Smooth muscle cell (in vitro differentiated cells): Measurements from ENCODE around the gene ZDHHC11. TPM values are rescaled to one million over a fixed set of nuclear protein-coding genes. Genes with fewer than 3 reads are reported as not detected.
"Not testable (repeated sequence)": the region's sequence is repeated elsewhere in the genome, so short reads cannot be mapped to it uniquely, and the experiment has no call there.

ENCODE experiments used
- DNase-seq: peaks from one replicate; lab custom pipeline; 2025; ENCODE audit not compliant: unreplicated experiment; lab: John Stamatoyannopoulos, UW
- H2AFZ ChIP-seq: fragments of 200-600 bp; sonication (generic); 2 replicates; pipeline ENCODE4 v1.6.0; 2016; ENCODE audit warnings: antibody characterized with exemption, low read depth, mild to moderate bottlenecking
- H3F3A ChIP-seq: fragments of 200-600 bp; sonication (generic); 2 replicates; pipeline ENCODE4 v1.6.0; 2017; ENCODE audit warnings: antibody characterized with exemption, low read depth
- H3K27ac ChIP-seq: fragments of 200-600 bp; sonication (generic); 2 replicates; pipeline ENCODE4 v1.5.1; 2016; ENCODE audit warnings: low read depth, mild to moderate bottlenecking
- H3K27me3 ChIP-seq: fragments of 200-600 bp; sonication (generic); 2 replicates; pipeline ENCODE4 v1.6.1; 2016; ENCODE audit warnings: low read depth, mild to moderate bottlenecking
- H3K36me3 ChIP-seq: fragments of 200-600 bp; sonication (generic); 2 replicates; pipeline ENCODE4 v1.5.1; 2016; ENCODE audit warnings: low read depth
- H3K4me1 ChIP-seq: fragments of 200-600 bp; sonication (generic); 2 replicates; pipeline ENCODE4 v1.5.1; 2016; ENCODE audit warnings: low read depth
- H3K4me2 ChIP-seq: fragments of 200-600 bp; sonication (generic); 2 replicates; pipeline ENCODE4 v1.6.0; 2016; ENCODE audit warnings: mild to moderate bottlenecking
- H3K4me3 ChIP-seq: fragments of 200-600 bp; sonication (generic); 2 replicates; pipeline ENCODE4 v1.5.1; 2016; ENCODE audit warnings: mild to moderate bottlenecking
- H3K79me2 ChIP-seq: fragments of 200-600 bp; sonication (generic); 2 replicates; pipeline ENCODE4 v1.6.0; 2016; ENCODE audit warnings: low read depth, mild to moderate bottlenecking
- H3K9ac ChIP-seq: fragments of 200-600 bp; sonication (generic); 2 replicates; pipeline ENCODE4 v1.6.0; 2016; ENCODE audit warnings: low read depth
- H3K9me3 ChIP-seq: fragments of 200-600 bp; sonication (generic); replicated peaks from 2 replicates; pipeline ENCODE4 v1.5.1; 2016; ENCODE audit warnings: low read depth
- H4K20me1 ChIP-seq: fragments of 200-600 bp; sonication (generic); 2 replicates; pipeline ENCODE4 v1.6.0; 2016; ENCODE audit warnings: low read depth
- CTCF ChIP-seq: fragments of 200-600 bp; sonication (generic); IDR thresholded peaks from 2 replicates; pipeline ENCODE4 v1.5.1; 2017; ENCODE audit warnings: borderline replicate concordance, mild to moderate bottlenecking, antibody characterized with exemption; ENCODE audit not compliant: insufficient read depth, poor library complexity, severe bottlenecking
- WGBS: methylation state at CpG from one replicate; pipeline ENCODE4 v1.1.7; 2016; ENCODE audit warnings: low lambda C conversion rate; 5-methylcytosine and 5-hydroxymethylcytosine counted together
- polyA plus RNA-seq: library from polyadenylated mRNA; unstranded; fragments of >200 nt; fragmentation: Nextera tagmentation; extraction: Ambion mirVana; gene quantifications from 2 replicates; pipeline ENCODE4 v1.2.1, GENCODE V29; 2016
- total RNA-seq: library from RNA; depleted of rRNA; stranded (reverse); fragments of >200 nt; gene quantifications from 2 replicates; pipeline ENCODE4 v1.2.3, GENCODE V29; 2014

The ZDHHC11 gene
- total and polyA plus RNA-seq, 2 experiments from 2014 or later: 1.7 to 4.8 TPM

DNA sequence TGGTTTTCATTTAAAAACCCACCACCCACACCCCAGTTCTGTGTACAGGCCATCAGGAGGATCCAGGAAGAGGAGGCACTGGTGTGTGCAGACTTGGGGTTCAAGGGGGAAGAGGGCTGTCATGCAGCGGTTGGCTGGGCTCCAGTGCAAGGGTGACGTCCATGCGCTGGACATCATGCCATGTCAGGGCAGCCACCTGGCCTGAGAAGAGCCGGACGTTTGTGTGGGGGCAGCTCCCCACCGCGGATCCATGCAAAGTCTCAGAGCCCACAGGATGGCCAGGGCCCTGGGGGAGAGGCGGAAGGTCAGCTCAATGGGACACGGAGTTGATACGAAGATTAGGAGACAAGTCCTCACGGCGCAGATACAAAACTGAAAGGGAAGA, 30.8 kb upstream of the ZDHHC11 start:
- H3F3A ChIP-seq: no peaks in the 10 kb centered on the region
- H3K36me3 ChIP-seq: peaks cover 5% of the 10 kb centered on the region
- H3K79me2 ChIP-seq: peaks cover 18% of the 10 kb centered on the region
- 98% methylated on average over 12 of the region's 12 CpGs for WGBS
- no peak overlapping the region for H3K27ac ChIP-seq
- no peaks in the 10 kb centered on the region for H3K9me3 ChIP-seq
- H3K27me3 ChIP-seq: no peaks in the 10 kb centered on the region
- peaks cover 40% of the 10 kb centered on the region for H4K20me1 ChIP-seq
- TF ChIP-seq CTCF: no peak
- no peak for DNase-seq
- no peak overlapping the region for H3K4me3 ChIP-seq
- no peak overlapping the region for H2AFZ ChIP-seq
- no peak overlapping the region for H3K9ac ChIP-seq
- no peaks in the 10 kb centered on the region for H3K4me1 ChIP-seq
- no peak overlapping the region for H3K4me2 ChIP-seq

DNA sequence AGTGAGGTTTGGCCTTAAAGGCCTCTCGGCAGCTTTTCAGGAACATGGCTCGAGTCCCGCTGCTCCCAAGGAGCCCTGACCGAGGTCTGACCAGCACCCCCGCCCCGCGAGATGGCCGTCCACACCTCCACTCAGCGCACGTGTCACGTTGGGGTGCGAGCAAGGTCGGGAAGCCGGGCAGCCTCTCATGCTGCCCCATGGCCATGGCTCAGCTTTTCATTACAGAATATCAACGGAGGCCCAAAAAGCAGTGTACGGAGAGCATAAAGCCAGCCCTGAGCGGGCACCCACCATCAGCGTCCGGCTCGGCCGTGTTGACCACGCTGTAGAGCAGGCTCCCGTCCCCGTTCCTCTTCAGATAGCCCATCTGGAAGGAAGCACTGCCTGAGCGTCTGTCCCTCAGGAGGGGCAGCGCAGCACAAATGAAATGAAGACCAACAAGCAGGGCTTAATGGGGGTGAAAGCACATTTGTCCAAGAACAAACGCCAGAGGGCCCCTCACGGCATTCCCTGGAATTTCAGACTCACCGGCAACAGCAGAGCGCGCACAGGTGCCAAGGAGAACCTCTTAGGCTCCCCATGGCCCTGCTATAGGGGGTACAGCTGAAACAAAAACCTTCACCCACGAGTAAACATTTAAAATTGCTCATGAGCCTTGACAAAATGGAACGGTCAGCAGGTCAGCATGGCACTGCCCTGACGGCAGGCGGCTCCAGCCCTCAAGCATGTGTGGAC, 30.2 kb upstream of the ZDHHC11 start:
- Histone ChIP-seq H3K27me3 (no peaks in the 10 kb centered on the region), H3F3A (no peaks in the 10 kb centered on the region), H3K4me1 (no peaks in the 10 kb centered on the region), H2AFZ (no peak overlapping the region), H3K36me3 (peaks cover 5% of the 10 kb centered on the region), H3K4me3 (no peak overlapping the region), H3K79me2 (peaks cover 18% of the 10 kb centered on the region), H3K4me2 (no peak overlapping the region), H4K20me1 (peaks cover 40% of the 10 kb centered on the region), H3K27ac (no peak overlapping the region), H3K9ac (no peak overlapping the region), H3K9me3 (no peaks in the 10 kb centered on the region)
- DNase-seq: no peak
- WGBS: 95% methylated on average over 35 of the region's 35 CpGs
- TF ChIP-seq CTCF: no peak

DNA sequence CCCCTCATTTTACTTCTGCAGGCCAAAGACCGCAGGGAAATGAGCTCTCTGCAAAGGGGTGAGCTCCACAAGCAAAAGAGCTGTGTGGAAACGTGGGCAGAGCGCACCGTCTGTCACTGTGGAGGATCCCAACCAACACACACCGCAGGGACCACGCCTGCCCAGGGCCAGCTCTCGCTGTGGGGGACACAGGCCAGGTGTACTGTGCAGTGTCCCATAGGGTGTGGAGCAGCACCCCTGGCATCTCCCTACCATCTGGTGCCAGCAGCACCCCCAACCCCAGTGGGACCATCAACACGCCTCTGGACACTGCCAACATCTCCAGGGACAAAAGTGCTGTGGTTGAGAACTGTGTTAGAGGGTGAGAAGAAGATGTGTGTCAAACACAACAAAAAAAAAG, 27.9 kb upstream of the ZDHHC11 start:
- peaks cover 14% of the 10 kb centered on the region for H3K79me2 ChIP-seq
- H3K36me3 ChIP-seq: not testable (repeated sequence)
- WGBS: no CpG with 5 or more reads among the region's 8 CpGs

DNA sequence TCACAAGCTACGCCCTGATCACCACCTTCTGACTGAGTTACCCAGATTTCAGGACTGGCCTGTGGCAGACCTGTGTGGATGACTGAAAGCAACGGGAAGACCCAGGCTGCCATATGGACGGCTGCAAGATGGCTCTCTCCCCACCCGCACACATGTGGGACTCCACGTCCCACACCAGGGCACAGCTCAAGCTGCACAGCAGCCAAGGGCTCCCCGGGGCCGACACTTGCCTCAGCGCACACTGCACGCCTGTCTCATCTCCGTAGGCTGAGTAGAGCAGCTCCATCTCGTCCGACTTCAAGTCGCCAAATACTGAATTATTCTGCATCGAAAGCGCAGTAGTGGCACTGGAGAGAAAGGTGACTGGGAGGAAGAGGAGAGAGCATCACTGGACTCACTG, 27.3 kb upstream of the ZDHHC11 start:
- Histone ChIP-seq H3K27ac (no peak overlapping the region), H4K20me1 (peaks cover 38% of the 10 kb centered on the region), H3K27me3 (no peaks in the 10 kb centered on the region), H2AFZ (no peak overlapping the region), H3K4me2 (no peak overlapping the region), H3K79me2 (peaks cover 9% of the 10 kb centered on the region), H3K4me3 (no peak overlapping the region), H3K9me3 (no peaks in the 10 kb centered on the region), H3K4me1 (no peaks in the 10 kb centered on the region), H3K36me3 (no peaks in the 10 kb centered on the region), H3F3A (no peaks in the 10 kb centered on the region), H3K9ac (no peak overlapping the region)
- no peak for TF ChIP-seq CTCF
- over 99% methylated on average over 15 of the region's 15 CpGs for WGBS
- DNase-seq: no peak

More for the DNA sequence above, 27.9 kb upstream of the ZDHHC11 start:
- H3K4me3 ChIP-seq, H3K27me3 ChIP-seq, H2AFZ ChIP-seq, H3K9me3 ChIP-seq, H3K4me1 ChIP-seq, H3K27ac ChIP-seq, DNase-seq, H3F3A ChIP-seq, H3K9ac ChIP-seq, H3K4me2 ChIP-seq: not testable (repeated sequence)
- H4K20me1 ChIP-seq: peaks cover 40% of the 10 kb centered on the region
